Epidermal melanocyte (primary cell): ENCODE results near the gene TECPR2.

Source experiments
- DNase-seq: peaks from one replicate; pipeline ENCODE4 v3.0.0; 2011; ENCODE audit warnings: low spot score; ENCODE audit not compliant: insufficient read length

TECPR2 gene

GRCh38 chr14:102424520-102424919 lies 61.8 kb downstream of the TECPR2 start:
- no peak for DNase-seq

GRCh38 chr14:102424923-102425322 lies 62.2 kb downstream of the TECPR2 start:
- DNase-seq = no peak

GRCh38 chr14:102426796-102427195 lies 64.1 kb downstream of the TECPR2 start:
- no peak for DNase-seq

DNA sequence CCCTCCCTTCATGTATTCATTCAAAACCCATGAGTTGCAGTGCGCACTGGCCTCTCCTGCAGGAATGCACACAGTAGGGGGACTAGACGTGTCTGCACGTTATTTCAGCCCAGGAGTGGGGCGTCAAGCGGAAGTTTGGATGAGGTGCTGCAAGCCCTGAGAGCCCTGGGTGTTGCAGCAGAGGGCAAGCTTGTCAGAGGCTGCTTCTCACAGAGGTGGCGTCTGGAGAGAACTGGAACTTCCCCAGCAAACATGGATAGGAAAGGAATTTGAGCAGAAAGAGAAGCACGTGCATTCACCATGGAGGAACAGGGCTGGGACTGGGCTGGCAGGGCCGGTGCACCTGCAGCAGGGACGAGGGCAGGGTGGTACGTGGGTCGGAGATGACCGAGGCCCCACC lies 64.9 kb downstream of the TECPR2 start:
- no peak for DNase-seq

GRCh38 chr14:102430212-102430908 lies 67.6 kb downstream of the TECPR2 start:
- DNase-seq = no peak

GRCh38 chr14:102431751-102432150 lies 69.0 kb downstream of the TECPR2 start:
- DNase-seq = no peak

DNA sequence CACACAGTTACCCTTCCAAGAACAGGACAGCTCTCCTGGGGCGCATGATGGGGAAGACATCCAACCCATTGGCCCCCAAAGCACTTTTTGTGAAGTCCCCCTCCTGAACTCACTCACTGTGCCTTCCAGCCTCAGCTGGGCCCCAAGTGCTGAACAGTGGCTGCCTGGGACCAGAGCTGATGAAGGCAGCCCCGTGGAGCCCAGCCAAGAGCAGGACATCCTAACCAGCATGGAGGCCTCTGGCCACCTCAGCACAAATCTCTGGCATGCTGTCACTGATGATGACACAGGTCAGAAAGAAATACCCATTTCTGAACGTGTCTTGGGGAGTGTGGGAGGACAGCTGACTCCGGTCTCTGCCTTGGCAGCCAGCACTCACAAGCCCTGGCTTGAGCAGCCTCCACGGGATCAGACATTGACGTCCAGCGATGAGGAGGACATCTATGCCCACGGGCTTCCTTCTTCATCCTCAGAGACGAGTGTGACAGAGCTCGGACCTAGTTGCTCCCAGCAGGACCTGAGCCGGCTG lies 72.0 kb downstream of the TECPR2 start:
- no peak for DNase-seq

GRCh38 chr14:102437997-102438915 lies 75.5 kb downstream of the TECPR2 start:
- peak; percentile 89 for DNase-seq

- DNase-seq = no peak
Observed at GRCh38 chr14:102439556-102439955, 76.8 kb downstream of the TECPR2 start.

- DNase-seq = no peak
Observed at GRCh38 chr14:102440392-102440791, 77.7 kb downstream of the TECPR2 start.

DNA sequence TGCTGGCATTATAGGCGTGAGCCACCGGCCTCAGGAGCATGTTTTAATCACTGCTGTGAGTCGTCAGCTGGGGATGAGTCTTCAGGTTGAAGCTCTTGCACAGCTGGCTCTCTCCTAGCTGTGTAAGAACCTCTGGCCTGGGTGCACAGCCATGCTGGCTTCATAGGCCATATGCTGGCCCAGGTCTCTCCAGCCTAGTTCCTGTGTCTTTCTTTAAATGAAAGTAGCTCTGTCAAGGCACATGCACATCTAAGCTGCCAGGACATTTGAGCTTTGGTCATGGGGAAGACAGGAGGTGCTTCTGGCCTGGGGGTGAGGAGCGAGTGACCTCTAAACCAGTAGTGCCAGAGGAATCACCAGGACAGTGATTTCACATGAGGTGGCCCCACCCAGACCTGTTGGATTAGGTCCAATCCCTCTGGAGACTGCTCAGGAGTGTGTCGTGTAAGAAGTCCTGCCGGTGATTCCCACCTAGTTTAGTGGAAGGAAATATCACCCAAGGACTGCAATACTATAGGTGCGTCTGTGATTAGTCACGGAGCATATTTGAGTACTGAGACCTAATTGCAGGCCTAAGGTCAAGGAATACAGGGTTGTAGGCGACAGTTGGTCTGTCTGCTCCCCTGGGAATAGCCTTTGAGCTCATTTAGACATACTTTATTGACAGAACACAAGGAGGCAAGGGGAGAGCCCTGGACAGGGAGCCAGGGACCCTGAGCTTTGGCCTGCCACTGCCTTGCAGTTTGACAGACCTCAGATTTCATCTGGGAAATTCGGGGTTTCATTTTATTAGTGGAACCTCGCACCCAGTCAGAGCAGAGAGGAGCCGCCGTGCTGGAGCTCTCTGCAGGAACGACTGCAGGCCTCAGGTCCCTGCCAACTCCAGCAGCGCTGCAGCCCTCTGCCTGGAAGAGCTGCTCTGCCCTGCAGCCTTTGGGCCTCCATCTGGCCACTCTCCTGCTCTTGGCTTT lies 79.8 kb downstream of the TECPR2 start:
- no peak for DNase-seq

- no peak for DNase-seq
Observed at GRCh38 chr14:102445066-102445465, 82.3 kb downstream of the TECPR2 start.

GRCh38 chr14:102445641-102446040 lies 82.9 kb downstream of the TECPR2 start:
- DNase-seq = no peak

- DNase-seq = no peak
Observed at GRCh38 chr14:102450206-102451063, 87.7 kb downstream of the TECPR2 start.

DNA sequence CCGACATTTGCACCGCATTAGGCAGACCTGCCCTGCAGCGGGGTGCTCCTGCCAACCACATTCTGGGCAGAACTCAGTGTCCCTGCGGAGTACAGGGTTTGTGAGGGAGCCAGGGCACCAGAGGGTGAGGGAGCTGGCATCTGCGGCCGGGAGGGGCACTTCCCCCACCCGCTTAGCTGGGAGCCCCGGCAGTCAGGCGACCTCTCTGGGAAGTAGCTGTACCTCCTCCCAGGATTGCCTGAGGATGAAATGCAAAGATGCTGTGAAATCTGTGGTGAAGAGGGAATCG lies 88.3 kb downstream of the TECPR2 start:
- no peak for DNase-seq

- no peak for DNase-seq
Observed at GRCh38 chr14:102452302-102452701, 89.6 kb downstream of the TECPR2 start.

- no peak for DNase-seq
Observed at GRCh38 chr14:102454711-102455110, 92.0 kb downstream of the TECPR2 start.

DNA sequence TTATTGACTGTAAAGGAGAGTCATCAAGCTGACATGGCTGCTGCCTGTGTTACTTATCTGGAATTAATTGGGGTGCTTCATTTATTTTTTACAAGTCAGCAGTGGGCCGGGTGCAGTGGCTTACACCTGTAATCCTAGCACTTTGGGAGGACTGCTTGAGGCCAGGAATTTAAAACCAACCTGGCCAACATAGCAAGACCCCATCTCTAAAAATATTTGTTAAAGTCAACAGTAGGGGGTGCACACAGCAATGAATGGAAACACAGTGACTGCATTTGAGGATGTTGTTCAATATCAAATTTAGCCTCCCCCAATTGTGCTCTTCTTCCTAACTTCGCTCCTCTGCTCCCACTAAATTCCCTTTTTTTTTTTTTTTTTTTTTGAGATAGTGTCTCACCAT lies 94.8 kb downstream of the TECPR2 start:
- no peak for DNase-seq

DNA sequence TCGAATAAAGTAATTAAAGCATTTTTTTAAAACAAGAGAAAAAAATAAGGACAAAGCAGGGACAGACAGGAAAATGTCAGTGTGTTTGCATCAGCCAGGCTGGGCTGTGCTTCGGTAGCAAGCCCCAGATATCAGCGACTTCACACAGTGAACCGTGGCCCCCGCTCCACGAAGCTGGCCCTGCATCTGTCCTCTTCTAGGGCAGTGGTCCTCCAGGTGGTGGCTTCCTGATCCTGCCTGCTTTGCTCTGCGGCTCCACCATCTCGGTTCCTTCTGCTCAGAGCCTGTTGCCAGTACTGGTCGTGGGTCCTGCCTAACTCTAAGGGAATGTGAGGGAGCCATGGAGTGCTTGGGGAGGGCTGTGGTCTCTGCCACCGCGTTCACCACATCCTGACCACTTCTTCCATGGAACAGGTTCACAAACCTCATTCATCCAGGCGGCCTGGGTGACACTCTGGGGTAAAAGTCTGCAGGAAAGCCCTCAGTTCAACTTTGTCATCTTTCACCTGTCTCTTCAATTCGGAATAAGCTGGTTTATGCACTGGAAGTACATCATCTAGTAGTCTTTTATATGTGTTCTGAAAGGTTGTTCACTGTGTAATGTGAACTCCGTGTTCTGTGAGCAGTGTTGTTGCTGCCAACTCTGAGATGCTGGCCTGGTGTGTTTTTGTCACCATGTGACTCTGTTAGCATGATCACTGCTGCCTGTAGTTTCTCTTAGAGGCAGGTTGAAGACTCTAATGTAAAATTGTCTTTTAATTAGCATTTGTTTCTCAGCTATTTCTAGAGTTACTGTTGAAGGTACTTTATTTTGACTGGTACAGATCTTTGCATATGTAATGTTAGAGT lies 99.0 kb downstream of the TECPR2 start:
- DNase-seq = no peak

GRCh38 chr14:102462391-102462790 lies 99.7 kb downstream of the TECPR2 start:
- no peak for DNase-seq
